Smooth muscle cell (in vitro differentiated cells): ENCODE measurements around the gene GPBP1L1. TPM values are rescaled to one million over a fixed set of nuclear protein-coding genes. Genes with fewer than 3 reads are reported as not detected.
A peak's percentile ranks its signal among the peaks of the same experiment; 100 is the strongest.
"Not testable (repeated sequence)": the region's sequence is repeated elsewhere in the genome, so short reads cannot be mapped to it uniquely, and the experiment has no call there.

ENCODE experiments used
- DNase-seq: peaks from one replicate; lab custom pipeline; 2025; ENCODE audit not compliant: unreplicated experiment; lab: John Stamatoyannopoulos, UW
- H2AFZ ChIP-seq: fragments of 200-600 bp; sonication (generic); 2 replicates; pipeline ENCODE4 v1.6.0; 2016; ENCODE audit warnings: antibody characterized with exemption, low read depth, mild to moderate bottlenecking
- H3F3A ChIP-seq: fragments of 200-600 bp; sonication (generic); 2 replicates; pipeline ENCODE4 v1.6.0; 2017; ENCODE audit warnings: antibody characterized with exemption, low read depth
- H3K27ac ChIP-seq: fragments of 200-600 bp; sonication (generic); 2 replicates; pipeline ENCODE4 v1.5.1; 2016; ENCODE audit warnings: low read depth, mild to moderate bottlenecking
- H3K27me3 ChIP-seq: fragments of 200-600 bp; sonication (generic); 2 replicates; pipeline ENCODE4 v1.6.1; 2016; ENCODE audit warnings: low read depth, mild to moderate bottlenecking
- H3K36me3 ChIP-seq: fragments of 200-600 bp; sonication (generic); 2 replicates; pipeline ENCODE4 v1.5.1; 2016; ENCODE audit warnings: low read depth
- H3K4me1 ChIP-seq: fragments of 200-600 bp; sonication (generic); 2 replicates; pipeline ENCODE4 v1.5.1; 2016; ENCODE audit warnings: low read depth
- H3K4me2 ChIP-seq: fragments of 200-600 bp; sonication (generic); 2 replicates; pipeline ENCODE4 v1.6.0; 2016; ENCODE audit warnings: mild to moderate bottlenecking
- H3K4me3 ChIP-seq: fragments of 200-600 bp; sonication (generic); 2 replicates; pipeline ENCODE4 v1.5.1; 2016; ENCODE audit warnings: mild to moderate bottlenecking
- H3K79me2 ChIP-seq: fragments of 200-600 bp; sonication (generic); 2 replicates; pipeline ENCODE4 v1.6.0; 2016; ENCODE audit warnings: low read depth, mild to moderate bottlenecking
- H3K9ac ChIP-seq: fragments of 200-600 bp; sonication (generic); 2 replicates; pipeline ENCODE4 v1.6.0; 2016; ENCODE audit warnings: low read depth
- H3K9me3 ChIP-seq: fragments of 200-600 bp; sonication (generic); replicated peaks from 2 replicates; pipeline ENCODE4 v1.5.1; 2016; ENCODE audit warnings: low read depth
- H4K20me1 ChIP-seq: fragments of 200-600 bp; sonication (generic); 2 replicates; pipeline ENCODE4 v1.6.0; 2016; ENCODE audit warnings: low read depth
- WGBS: methylation state at CpG from one replicate; pipeline ENCODE4 v1.1.7; 2016; ENCODE audit warnings: low lambda C conversion rate; 5-methylcytosine and 5-hydroxymethylcytosine counted together
- polyA plus RNA-seq: library from polyadenylated mRNA; unstranded; fragments of >200 nt; fragmentation: Nextera tagmentation; extraction: Ambion mirVana; gene quantifications from 2 replicates; pipeline ENCODE4 v1.2.1, GENCODE V29; 2016
- total RNA-seq: library from RNA; depleted of rRNA; stranded (reverse); fragments of >200 nt; gene quantifications from 2 replicates; pipeline ENCODE4 v1.2.3, GENCODE V29; 2014
- TF ChIP-seq, protein P1 (sequence below): fragments of 200-600 bp; sonication (generic); IDR thresholded peaks from 2 replicates; pipeline ENCODE4 v1.5.1; 2017; ENCODE audit warnings: borderline replicate concordance, mild to moderate bottlenecking, antibody characterized with exemption; ENCODE audit not compliant: insufficient read depth, poor library complexity, severe bottlenecking

The GPBP1L1 gene, protein sequence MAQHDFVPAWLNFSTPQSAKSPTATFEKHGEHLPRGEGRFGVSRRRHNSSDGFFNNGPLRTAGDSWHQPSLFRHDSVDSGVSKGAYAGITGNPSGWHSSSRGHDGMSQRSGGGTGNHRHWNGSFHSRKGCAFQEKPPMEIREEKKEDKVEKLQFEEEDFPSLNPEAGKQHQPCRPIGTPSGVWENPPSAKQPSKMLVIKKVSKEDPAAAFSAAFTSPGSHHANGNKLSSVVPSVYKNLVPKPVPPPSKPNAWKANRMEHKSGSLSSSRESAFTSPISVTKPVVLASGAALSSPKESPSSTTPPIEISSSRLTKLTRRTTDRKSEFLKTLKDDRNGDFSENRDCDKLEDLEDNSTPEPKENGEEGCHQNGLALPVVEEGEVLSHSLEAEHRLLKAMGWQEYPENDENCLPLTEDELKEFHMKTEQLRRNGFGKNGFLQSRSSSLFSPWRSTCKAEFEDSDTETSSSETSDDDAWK
- total RNA-seq (93.2 and 110 TPM in 2 replicates), polyA plus RNA-seq (51.9 and 52.6 TPM in 2 replicates)

DNA sequence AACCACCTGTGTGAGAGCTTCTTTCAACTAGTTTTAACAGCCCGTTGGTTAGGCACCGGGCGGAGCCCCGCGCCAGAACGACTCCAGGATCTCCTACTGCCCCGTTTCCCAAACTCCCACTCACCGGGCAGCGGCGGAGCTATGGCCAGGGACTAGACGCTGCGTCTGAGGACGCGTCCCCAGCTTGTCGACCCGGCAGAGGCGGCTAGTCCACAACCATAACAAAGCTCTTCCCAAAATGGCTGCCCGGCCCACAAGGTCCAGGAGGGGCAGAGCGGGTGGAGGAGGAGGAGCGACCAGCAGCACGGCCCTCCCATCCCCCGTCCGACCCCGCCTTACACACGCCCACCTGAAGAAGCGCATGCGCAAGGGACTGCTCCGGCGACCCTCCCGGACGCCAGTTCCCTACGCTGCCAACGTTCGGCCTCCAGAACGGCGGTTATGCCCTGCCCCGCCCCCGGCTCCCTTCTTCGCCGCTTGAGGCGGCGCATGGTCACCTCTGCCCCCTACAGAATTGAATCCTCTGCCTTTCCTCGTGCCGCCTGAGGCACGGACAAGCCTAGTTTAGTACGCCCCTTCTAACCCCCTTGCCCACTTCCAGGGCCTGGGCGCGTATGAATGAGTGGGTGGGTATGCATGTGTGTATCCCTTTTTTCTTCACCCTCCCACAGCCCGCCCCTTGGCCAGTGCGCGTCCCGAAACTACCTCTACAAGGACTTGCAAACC, at the start of gene GPBP1L1:
GPBP1L1 (minus strand) TSS at position 246 of the 726 bp plus-strand sequence. CDS start 27,446 bp downstream, outside the sequence.
- Histone ChIP-seq H3K4me3 (peak within 1 kb of the TSS; percentile 97), H3K27ac (peak within 1 kb of the TSS; percentile 94), H3K36me3 (no peaks in the 10 kb centered on the region), H3F3A (peaks cover 6% of the 10 kb centered on the region), H3K9me3 (no peaks in the 10 kb centered on the region), H3K4me2 (peak within 1 kb of the TSS; percentile 95), H2AFZ (peak within 1 kb of the TSS; percentile 98), H3K4me1 (peaks cover 27% of the 10 kb centered on the region), H3K27me3 (no peaks in the 10 kb centered on the region), H3K79me2 (peaks cover 77% of the 10 kb centered on the region), H4K20me1 (peaks cover 39% of the 10 kb centered on the region), H3K9ac (peak within 1 kb of the TSS; percentile 99)
- peak; percentile 90 for DNase-seq
- whole genome bisulfite sequencing, result 1% methylated on average over 51 of the region's 52 CpGs
- TF ChIP-seq, protein P1, sequence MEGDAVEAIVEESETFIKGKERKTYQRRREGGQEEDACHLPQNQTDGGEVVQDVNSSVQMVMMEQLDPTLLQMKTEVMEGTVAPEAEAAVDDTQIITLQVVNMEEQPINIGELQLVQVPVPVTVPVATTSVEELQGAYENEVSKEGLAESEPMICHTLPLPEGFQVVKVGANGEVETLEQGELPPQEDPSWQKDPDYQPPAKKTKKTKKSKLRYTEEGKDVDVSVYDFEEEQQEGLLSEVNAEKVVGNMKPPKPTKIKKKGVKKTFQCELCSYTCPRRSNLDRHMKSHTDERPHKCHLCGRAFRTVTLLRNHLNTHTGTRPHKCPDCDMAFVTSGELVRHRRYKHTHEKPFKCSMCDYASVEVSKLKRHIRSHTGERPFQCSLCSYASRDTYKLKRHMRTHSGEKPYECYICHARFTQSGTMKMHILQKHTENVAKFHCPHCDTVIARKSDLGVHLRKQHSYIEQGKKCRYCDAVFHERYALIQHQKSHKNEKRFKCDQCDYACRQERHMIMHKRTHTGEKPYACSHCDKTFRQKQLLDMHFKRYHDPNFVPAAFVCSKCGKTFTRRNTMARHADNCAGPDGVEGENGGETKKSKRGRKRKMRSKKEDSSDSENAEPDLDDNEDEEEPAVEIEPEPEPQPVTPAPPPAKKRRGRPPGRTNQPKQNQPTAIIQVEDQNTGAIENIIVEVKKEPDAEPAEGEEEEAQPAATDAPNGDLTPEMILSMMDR, result no peak

DNA sequence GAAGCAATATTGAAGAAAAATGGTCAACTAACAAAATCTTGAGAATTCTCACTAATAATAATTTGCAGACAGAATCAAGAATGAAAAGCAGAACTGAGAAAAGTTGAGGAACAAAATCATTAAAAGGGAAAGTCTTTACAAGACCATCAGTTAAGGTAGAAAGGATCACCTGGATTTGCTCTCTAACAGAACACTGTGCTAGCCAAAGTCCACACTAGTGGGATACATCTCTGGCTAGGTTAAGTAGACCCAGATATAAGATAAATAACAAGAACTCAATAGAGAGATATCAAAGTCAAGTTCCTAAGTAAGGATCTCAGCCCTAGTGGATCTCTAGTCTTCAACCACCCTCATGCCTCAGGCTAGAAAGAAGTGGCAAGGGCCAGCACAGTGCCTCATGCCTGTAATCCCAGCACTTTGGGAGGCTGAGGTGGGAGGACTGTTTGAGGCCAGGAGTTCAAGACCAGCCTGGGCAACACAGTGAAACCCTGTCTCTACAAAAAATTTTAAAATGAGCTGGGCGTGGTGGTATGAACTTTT, 44.5 kb upstream of the GPBP1L1 start:
- no peaks in the 10 kb centered on the region for H3K4me1 ChIP-seq
- H3K4me2 ChIP-seq, result no peak overlapping the region
- H3K27me3 ChIP-seq, result no peaks in the 10 kb centered on the region
- H3K36me3 ChIP-seq, result no peaks in the 10 kb centered on the region
- no peaks in the 10 kb centered on the region for H4K20me1 ChIP-seq
- no peaks in the 10 kb centered on the region for H3F3A ChIP-seq
- no peak overlapping the region for H3K4me3 ChIP-seq
- DNase-seq, result no peak
- peaks cover 7% of the 10 kb centered on the region for H3K79me2 ChIP-seq
- WGBS, result 100% methylated on average over 1 of the region's 1 CpG
- H3K27ac ChIP-seq, result peak overlapping the region; percentile 35
- H2AFZ ChIP-seq, result no peak overlapping the region
- no peaks in the 10 kb centered on the region for H3K9me3 ChIP-seq
- TF ChIP-seq, protein P1, result no peak
- no peak overlapping the region for H3K9ac ChIP-seq

DNA sequence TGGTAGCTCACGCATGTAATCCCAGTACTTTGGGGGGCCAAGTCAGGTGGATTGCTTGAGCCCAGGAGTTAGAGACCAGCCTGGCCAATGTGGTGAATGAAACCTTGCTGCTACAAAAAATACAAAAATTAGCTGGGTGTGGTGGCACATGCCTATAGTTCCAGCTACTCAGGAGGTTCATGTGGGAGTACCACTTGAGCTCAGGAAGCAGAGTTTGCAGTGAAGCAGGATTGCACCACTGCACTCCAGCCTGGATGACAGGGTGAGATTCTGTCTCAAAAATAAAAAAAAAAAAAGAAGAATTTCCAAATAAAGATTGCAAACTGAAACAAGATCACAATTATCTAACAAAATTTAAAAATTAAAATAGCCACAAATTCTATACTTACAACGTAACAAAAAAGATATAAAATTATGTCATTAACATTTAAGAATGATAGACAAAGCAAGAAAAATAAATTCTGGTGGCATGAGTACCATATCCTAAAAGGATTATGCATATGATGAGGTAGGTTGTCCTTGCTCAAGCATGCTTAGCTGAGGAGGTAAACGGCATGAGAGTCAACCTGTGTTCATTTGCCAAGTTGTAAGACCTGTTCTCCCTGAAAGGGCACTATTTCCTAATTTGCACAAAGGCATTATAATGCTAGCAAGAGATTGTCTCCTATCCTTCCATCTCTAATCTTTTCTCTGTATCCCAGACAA, 43.9 kb upstream of the GPBP1L1 start:
- Histone ChIP-seq H2AFZ (no peak overlapping the region), H3K4me2 (no peak overlapping the region), H3K79me2 (peaks cover 7% of the 10 kb centered on the region), H3K4me3 (no peak overlapping the region), H3K36me3 (no peaks in the 10 kb centered on the region), H3K27me3 (no peaks in the 10 kb centered on the region), H3K9me3 (no peaks in the 10 kb centered on the region), H3K27ac (peak overlapping the region; percentile 35), H3K4me1 (no peaks in the 10 kb centered on the region), H3F3A (no peaks in the 10 kb centered on the region), H3K9ac (no peak overlapping the region), H4K20me1 (no peaks in the 10 kb centered on the region)
- TF ChIP-seq, protein P1, result no peak
- DNase-seq, result no peak
- WGBS, result 80% methylated on average over 3 of the region's 3 CpGs

DNA sequence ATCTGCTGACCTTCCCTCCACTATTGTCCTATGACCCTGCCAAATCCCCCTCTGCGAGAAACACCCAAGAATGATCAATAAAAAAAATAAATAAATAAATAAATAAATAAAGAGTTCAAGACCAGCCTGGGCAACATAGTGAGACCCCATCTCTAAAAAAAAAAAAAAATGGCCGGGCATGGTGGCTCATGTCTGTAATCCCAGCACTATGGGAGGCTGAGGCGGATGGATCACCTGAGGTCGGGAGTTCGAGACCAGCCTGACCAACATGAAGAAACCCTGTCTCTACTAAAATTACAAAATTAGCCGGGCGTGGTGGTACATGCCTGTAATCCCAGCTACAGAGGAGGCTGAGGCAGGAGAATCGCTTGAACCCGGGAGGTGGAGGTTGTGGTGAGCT, 39.7 kb upstream of the GPBP1L1 start:
- H2AFZ ChIP-seq, H3K79me2 ChIP-seq, H4K20me1 ChIP-seq, H3K27ac ChIP-seq, H3K9me3 ChIP-seq, H3K4me2 ChIP-seq, H3K9ac ChIP-seq, H3K4me1 ChIP-seq, H3K27me3 ChIP-seq, H3K4me3 ChIP-seq, H3K36me3 ChIP-seq, DNase-seq: not testable (repeated sequence)
- 96% methylated on average over 9 of the region's 9 CpGs for WGBS
- H3F3A ChIP-seq, result peaks cover 14% of the 10 kb centered on the region
